Activated CD4-positive, alpha-beta T cell treated with anti-CD3 and anti-CD28 coated beads, Interleukin-2, amount 50 U/mL, for 4 hours (primary cell): Measurements from ENCODE around the gene RAB4A.

Experiments used
- DNase-seq, 2 experiments: peaks; one replicate each; pipeline ENCODE4 v3.0.0-alpha.2; 2020

RAB4A gene, protein sequence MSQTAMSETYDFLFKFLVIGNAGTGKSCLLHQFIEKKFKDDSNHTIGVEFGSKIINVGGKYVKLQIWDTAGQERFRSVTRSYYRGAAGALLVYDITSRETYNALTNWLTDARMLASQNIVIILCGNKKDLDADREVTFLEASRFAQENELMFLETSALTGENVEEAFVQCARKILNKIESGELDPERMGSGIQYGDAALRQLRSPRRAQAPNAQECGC

DNA sequence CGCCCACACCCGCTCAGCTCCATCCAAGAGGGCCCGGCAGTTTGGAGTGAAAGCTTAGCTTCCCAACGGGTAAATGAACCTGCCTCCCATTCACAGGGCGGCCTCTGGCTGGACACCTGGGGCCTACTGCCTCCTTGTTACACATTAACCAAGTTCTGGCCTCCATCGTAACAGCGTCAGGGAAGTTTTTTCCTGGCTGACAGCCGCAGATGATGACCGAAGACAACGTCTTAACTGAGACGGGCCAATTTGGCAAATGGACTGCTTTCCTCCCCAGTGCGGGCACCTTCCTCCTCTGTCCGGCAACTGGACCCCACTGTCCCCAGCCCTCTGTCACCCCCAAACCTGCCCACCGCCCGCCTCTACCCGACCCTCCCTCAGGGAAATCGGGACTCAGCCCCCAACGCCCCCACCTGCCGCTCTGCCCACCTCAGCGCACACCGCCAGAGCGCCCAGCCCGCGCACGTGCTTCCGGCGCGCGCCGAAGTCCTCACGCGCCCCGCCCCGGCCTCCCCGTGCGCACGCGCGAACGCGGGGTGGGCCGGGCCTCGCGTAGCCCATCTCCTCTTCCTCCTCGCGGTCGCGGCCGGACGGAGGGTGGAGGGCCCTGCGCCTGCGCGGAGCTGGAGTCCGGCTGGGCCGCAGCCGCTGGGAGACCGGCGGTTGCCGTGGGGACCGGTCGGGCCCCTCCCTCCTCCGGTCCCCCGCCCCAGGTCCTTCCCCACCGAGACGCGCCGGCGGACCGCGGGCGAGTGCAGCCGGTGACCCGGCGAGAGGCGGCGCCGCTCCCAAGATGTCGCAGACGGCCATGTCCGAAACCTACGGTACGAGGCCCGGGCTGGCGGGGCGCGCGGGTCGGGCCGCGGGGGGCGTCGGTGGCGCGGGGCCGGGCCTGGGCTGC is at the start of gene RAB4A:
TSS of gene RAB4A (plus strand) at position 565 of the 901 bp plus-strand sequence. CDS start at position 794, 229 bp downstream.
- peak; percentile 58 to 62 for DNase-seq

GRCh38 chr1:229222081-229222480 is 48.8 kb upstream of the RAB4A start:
- DNase-seq, result no peak

- no peak for DNase-seq
Observed at GRCh38 chr1:229223498-229223897, 47.4 kb upstream of the RAB4A start.

DNA sequence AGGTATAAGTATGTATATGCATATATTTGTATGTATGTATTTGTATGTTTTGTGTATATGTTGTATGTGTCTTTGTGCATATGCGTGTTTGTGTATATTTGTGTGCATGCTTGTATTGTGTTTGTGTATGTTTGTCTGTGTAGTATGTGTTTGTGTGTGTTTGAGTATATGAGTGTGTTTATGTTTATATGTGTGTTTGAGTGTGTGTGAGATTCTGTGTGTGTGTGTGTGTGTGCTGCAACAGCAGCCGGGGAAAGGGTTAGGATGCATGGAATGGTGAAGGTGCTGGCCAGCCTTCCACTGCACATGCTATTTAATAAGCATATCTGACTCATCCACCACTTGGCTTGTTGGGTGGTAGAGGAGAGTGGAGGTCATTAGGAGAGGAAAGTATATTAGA is 46.6 kb upstream of the RAB4A start:
- no peak for DNase-seq

GRCh38 chr1:229225331-229225782 is 45.6 kb upstream of the RAB4A start:
- no peak for DNase-seq

DNA sequence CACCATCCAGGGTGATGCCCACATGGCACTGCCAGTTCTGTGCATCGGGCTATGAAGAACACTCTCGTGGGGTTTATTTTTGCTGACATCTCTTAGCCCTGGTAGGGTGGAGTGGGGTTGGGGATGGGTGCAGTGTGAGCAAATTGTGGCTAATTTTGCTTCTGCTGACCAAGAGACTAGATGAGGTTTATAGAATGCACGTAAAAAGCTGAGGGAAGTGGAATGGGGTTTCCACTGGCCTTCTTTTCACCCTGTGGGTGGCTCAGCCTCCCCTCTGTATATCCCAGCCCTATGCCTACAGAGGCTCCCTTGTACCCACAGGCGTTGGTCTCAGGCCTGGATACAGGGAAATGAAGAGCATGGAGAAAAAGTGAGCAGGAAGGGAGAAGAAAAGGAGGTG is 44.1 kb upstream of the RAB4A start:
- no peak for DNase-seq

DNA sequence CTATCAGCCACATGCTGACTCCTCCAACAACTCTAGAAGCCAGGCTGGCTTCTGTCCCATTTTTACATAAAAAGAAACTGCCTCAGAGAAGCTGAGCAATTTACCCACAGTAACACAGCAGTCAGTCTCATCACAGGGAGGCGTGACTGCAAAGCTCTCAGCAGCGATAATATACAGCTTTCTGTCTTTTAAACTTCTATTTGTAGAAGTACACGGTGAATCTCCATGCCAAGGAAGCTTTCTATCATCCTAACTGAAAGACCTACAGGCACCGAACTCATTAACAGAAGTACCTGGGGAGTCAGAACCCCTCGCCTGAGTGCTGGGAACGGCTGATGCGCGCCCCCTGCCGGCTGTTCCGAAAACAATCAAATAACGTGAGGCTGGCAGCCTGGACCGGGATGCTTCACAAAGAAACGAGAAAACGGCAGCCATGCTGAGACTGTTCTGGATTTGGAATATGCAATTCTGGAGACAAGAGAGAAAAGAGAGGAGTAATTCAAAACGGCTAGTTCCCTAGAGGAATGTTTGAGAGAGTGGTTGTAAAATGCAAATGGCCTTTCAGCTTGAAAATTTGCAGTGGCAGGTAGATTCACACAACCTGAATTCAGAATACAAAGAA is 43.5 kb upstream of the RAB4A start:
- peak; percentile 76 for DNase-seq

DNA sequence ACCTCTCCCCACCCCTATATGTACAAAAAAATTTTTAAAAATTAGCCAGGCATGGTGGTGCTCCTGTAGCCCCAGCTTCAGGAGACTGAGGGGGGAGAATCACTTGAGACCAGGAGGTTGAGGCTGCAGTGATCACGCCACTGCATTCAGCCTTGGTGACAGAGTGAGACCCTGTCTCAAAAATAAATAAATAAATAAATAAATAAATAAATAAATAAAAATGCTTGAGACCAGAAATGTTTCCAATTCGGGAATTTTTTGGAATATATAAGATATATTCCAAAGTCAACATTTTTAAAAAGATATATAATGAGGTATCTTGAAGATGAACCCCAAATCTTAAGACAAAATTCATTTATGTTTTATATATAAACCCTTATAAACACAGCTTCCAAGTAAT is 42.4 kb upstream of the RAB4A start:
- DNase-seq, result no peak

DNA sequence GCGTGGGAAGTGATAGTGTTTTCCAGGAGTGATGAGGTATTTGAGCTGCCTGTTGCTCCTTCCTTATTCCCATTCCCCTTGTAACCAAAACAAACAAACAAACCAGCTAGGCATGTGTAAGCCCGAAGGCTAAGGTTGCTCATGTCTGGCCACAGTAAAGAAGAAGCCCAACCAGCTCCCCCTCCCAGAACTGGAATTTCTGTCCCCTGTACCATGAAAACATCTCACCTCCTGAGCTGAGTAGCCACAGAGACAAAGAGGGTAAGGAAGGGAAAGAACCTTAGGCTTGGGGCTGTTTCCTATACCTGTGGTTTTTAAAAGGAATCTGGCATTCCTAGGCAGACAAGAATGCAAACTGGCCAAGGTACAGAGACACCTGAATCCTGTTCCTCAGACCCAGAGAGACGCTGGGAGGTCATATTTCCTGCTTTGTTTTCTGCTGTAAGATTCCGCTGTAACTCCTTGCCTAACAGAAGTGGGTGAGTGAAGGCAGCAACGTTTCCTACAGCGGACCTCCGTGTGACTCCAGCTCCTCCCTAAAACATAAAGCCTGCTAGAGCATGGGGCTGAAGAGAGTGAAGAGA is 41.7 kb upstream of the RAB4A start:
- no peak for DNase-seq

DNA sequence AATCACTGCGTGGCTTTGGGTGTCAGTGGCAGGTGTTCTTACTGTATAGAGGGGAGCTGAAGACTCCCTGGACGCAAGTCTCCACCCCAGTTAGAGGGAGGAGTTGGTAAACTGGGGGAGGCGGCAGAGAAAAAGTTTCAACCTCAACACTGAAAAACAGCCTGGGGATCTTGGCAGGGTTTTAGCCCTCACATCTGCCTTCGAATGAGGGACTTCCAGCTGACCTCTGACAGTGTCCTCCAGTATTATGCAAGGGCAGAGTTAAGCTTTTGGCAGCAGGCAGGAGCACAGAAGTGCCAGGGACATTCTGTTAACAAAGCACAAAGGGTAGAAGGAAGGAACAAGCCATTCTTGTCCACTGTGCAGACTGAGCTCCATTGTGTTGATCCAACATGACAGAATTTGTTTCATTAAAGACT is 41.2 kb upstream of the RAB4A start:
- no peak for DNase-seq

- DNase-seq, result no peak
Observed at GRCh38 chr1:229230140-229230892, 40.6 kb upstream of the RAB4A start.

DNA sequence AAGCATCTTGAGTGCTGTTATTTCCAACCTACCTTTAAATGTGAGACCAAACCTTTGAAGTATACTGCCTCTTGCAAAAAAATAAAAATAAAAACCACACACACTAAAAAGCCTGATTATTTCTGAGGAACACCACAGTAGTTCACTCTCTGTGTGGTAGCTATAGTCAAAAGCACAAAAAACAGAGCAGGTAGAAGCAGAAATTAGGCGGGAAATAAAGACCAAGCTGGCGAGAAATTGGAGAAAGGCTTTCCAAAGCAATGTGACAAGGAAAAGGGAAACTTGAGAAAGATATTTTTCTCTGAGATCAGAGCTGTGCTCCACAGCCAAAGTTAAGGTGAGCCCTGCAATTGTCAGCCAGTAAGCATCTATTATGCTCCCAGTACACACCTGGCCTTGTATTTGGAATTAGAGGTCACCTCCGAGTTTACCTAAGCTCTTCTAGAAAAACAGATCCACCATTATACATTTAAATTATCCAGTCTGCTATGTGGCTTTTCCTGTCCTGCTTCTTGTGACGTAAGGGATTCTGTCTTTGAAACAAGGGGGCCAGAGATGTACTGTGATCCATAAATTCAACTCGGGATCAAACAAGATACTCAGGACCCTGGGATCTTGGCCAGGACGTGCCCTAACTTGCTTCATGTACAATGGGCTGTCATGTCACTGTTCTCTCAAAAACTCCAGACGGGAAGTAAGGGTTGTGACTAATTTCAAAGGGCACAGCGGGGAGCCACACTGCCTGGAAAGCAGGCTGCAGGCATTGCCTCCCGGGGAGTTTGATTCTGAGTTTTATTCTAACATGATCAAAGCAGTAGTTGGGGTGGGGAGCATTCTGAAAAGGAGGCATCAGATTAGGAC is 39.8 kb upstream of the RAB4A start:
- no peak for DNase-seq

DNA sequence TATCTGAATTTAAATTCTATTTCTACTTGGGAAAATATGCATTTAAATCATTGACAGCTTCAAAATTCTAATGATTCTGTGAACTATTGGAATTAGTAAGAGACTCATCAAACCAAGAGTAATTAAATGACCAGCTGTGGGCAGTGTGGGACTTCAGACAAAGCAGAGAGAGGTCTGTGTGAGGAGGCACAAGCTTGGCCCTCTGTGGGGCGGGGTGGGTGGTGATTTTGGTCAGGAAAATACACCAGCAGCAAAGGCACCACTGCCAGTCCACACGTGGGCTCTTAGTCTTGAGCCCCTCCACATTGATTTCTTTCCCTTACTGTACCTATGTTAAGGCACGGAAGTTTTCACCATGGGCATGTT is 39.2 kb upstream of the RAB4A start:
- DNase-seq, result no peak

- DNase-seq, result no peak
Observed at GRCh38 chr1:229234870-229235472, 35.9 kb upstream of the RAB4A start.

DNA sequence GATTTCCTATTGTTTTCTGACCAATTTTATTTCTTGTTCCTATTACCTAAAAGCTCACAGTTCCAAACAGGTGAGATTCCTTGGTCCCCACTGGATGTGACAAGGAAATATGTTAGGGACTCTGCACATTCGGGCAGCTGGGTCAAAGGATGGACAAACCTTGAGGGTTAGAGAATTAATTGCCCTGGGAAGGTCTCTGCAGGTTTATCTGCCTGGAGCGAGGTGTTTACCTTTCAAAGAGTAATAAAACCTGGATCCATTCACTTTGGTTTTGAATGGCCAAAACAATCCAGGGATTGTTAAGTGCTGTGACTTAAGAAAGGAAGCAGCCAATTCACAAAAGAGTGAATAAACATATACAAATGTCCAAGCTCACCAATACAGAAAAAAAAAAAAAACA is 33.6 kb upstream of the RAB4A start:
- DNase-seq, result no peak

GRCh38 chr1:229238231-229238630 is 32.7 kb upstream of the RAB4A start:
- DNase-seq, result no peak

GRCh38 chr1:229238674-229239415 is 32.1 kb upstream of the RAB4A start:
- DNase-seq, result no peak

GRCh38 chr1:229240532-229240931 is 30.4 kb upstream of the RAB4A start:
- no peak for DNase-seq

GRCh38 chr1:229241390-229241789 is 29.5 kb upstream of the RAB4A start:
- DNase-seq, result no peak

GRCh38 chr1:229243638-229244037 is 27.3 kb upstream of the RAB4A start:
- no peak for DNase-seq

GRCh38 chr1:229244091-229244490 is 26.8 kb upstream of the RAB4A start:
- no peak for DNase-seq
